Hepatocyte (in vitro differentiated cells): Measurements from ENCODE around the gene MBD3L4. TPM values are rescaled to one million over a fixed set of nuclear protein-coding genes. Genes with fewer than 3 reads are reported as not detected.
"Not testable (repeated sequence)": the region's sequence is repeated elsewhere in the genome, so short reads cannot be mapped to it uniquely, and the experiment has no call there.

Experiments
- DNase-seq: peaks from one replicate; pipeline ENCODE4 v3.0.0-alpha.2; 2016; ENCODE audit warnings: low spot score
- H2AFZ ChIP-seq: fragments of 200-600 bp; sonication (generic); 2 replicates; pipeline ENCODE4 v1.6.0; 2016; ENCODE audit warnings: antibody characterized with exemption, mild to moderate bottlenecking
- H3K27ac ChIP-seq: fragments of 200-600 bp; sonication (generic); 2 replicates; pipeline ENCODE4 v1.5.1; 2016; ENCODE audit warnings: mild to moderate bottlenecking
- H3K27me3 ChIP-seq: fragments of 200-600 bp; sonication (generic); 2 replicates; pipeline ENCODE4 v1.6.1; 2016
- H3K36me3 ChIP-seq: fragments of 200-600 bp; sonication (generic); replicated peaks from 2 replicates; pipeline ENCODE4 v1.5.1; 2016; ENCODE audit warnings: low read depth; ENCODE audit not compliant: insufficient read depth
- H3K4me1 ChIP-seq: fragments of 200-600 bp; sonication (generic); 2 replicates; pipeline ENCODE4 v1.5.1; 2016; ENCODE audit warnings: mild to moderate bottlenecking, moderate library complexity; ENCODE audit not compliant: insufficient read depth
- H3K4me2 ChIP-seq: fragments of 200-600 bp; sonication (generic); 2 replicates; pipeline ENCODE4 v1.6.0; 2016
- H3K4me3 ChIP-seq: fragments of 200-600 bp; sonication (generic); 2 replicates; pipeline ENCODE4 v1.5.1; 2016; ENCODE audit warnings: mild to moderate bottlenecking
- H3K79me2 ChIP-seq: fragments of 200-600 bp; sonication (generic); 2 replicates; pipeline ENCODE4 v1.6.0; 2017; ENCODE audit warnings: mild to moderate bottlenecking
- H3K9me2 ChIP-seq: fragments of 200-600 bp; sonication (generic); replicated peaks from 2 replicates; pipeline ENCODE4 v1.6.0; 2017; ENCODE audit warnings: mild to moderate bottlenecking; ENCODE audit not compliant: insufficient read depth
- H3K9me3 ChIP-seq: fragments of 200-600 bp; sonication (generic); 2 replicates; pipeline ENCODE4 v1.5.1; 2016; ENCODE audit warnings: low read depth, mild to moderate bottlenecking
- H4K20me1 ChIP-seq: fragments of 200-600 bp; sonication (generic); 2 replicates; pipeline ENCODE4 v1.6.0; 2016; ENCODE audit warnings: mild to moderate bottlenecking; ENCODE audit not compliant: insufficient read depth, poor library complexity, severe bottlenecking
- CTCF ChIP-seq: fragments of 200-600 bp; sonication (generic); IDR thresholded peaks from 2 replicates; pipeline ENCODE4 v1.5.1; 2016; ENCODE audit warnings: antibody characterized with exemption, mild to moderate bottlenecking; ENCODE audit not compliant: poor library complexity
- EZH2 ChIP-seq: fragments of 200-600 bp; sonication (generic); IDR thresholded peaks from 2 replicates; pipeline ENCODE4 v1.6.1; 2016; ENCODE audit warnings: antibody characterized with exemption, mild to moderate bottlenecking, borderline replicate concordance
- EZH2phosphoT487 ChIP-seq: fragments of 200-600 bp; sonication (generic); IDR thresholded peaks from one replicate; pipeline ENCODE4 v1.6.1; 2018; ENCODE audit warnings: antibody characterized with exemption, mild to moderate bottlenecking, low read depth, moderate library complexity; ENCODE audit not compliant: unreplicated experiment, severe bottlenecking
- WGBS: methylation state at CpG from one replicate; pipeline ENCODE4 v1.1.6; 2016; ENCODE audit warnings: low lambda C conversion rate; ENCODE audit errors: missing lambda C conversion rate; 5-methylcytosine and 5-hydroxymethylcytosine counted together
- polyA plus RNA-seq: library from polyadenylated mRNA; unstranded; fragments of >200 nt; fragmentation: Nextera tagmentation; extraction: Ambion mirVana; gene quantifications from 2 replicates; pipeline ENCODE4 v1.2.1, GENCODE V29; 2016
- total RNA-seq: library from RNA; depleted of rRNA; stranded (reverse); fragments of >200 nt; gene quantifications from 2 replicates; pipeline ENCODE4 v1.2.3, GENCODE V29; 2014

MBD3L4 gene
- total and polyA plus RNA-seq, 2 experiments from 2014 or later, result not detected

- Histone ChIP-seq H3K27me3 (no peaks in the 10 kb centered on the region), H3K79me2 (peaks cover 14% of the 10 kb centered on the region), H3K4me3 (no peak overlapping the region), H2AFZ (no peak overlapping the region), H3K27ac (no peak overlapping the region), H3K9me3 (peaks cover 7% of the 10 kb centered on the region), H3K4me2 (no peak overlapping the region), H3K4me1 (peaks cover 5% of the 10 kb centered on the region), H3K36me3 (peaks cover 7% of the 10 kb centered on the region), H4K20me1 (no peaks in the 10 kb centered on the region), H3K9me2 (peaks cover 4% of the 10 kb centered on the region)
- TF ChIP-seq CTCF (no peak), EZH2phosphoT487 (no peak), EZH2 (no peak)
- 89% methylated on average over 2 of the region's 2 CpGs for WGBS
- no peak for DNase-seq
These were observed 27.7 kb upstream of the MBD3L4 start for GRCh38 chr19:7067716-7068115.

DNA sequence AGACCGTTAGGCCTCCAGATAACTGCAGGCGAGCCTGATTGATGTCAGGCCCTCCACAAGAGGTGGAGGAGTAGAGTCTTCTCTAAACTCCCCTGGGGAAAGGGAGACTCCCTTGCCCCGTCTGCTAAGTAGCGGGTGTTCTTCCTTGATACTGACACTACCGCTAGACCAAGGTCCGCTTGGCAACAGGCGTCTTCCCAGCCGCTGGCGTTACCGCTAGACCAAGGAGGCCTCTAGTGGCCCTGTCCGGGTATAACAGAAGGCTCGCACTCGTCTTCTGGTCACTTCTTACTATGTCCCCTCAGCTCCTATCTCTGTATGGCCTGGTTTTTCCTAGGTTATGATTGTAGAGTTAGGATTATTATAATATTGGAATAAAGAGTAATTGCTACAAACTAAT, 27.1 kb upstream of the MBD3L4 start:
- H3K9me2 ChIP-seq, H3K4me2 ChIP-seq, H4K20me1 ChIP-seq, H3K4me3 ChIP-seq, H3K27me3 ChIP-seq, H3K9me3 ChIP-seq, H3K4me1 ChIP-seq, H3K27ac ChIP-seq, H2AFZ ChIP-seq, H3K36me3 ChIP-seq: not testable (repeated sequence)
- peaks cover 14% of the 10 kb centered on the region for H3K79me2 ChIP-seq
- WGBS, result 61% methylated on average over 13 of the region's 13 CpGs
- peak; percentile 22 for DNase-seq

- Histone ChIP-seq H3K27ac (no peak overlapping the region), H3K4me3 (no peak overlapping the region), H3K36me3 (no peaks in the 10 kb centered on the region), H3K9me3 (no peaks in the 10 kb centered on the region), H3K4me2 (no peak overlapping the region), H3K9me2 (no peaks in the 10 kb centered on the region), H3K27me3 (no peaks in the 10 kb centered on the region), H4K20me1 (no peaks in the 10 kb centered on the region), H3K79me2 (no peaks in the 10 kb centered on the region), H2AFZ (no peak overlapping the region), H3K4me1 (no peaks in the 10 kb centered on the region)
- 96% methylated on average over 9 of the region's 9 CpGs for WGBS
- no peak for TF ChIP-seq EZH2
- TF ChIP-seq CTCF, result no peak
- TF ChIP-seq EZH2phosphoT487, result no peak
- DNase-seq, result no peak
These were observed 23.9 kb upstream of the MBD3L4 start for GRCh38 chr19:7063764-7064418.

GRCh38 chr19:7063339-7063738, 23.4 kb upstream of the MBD3L4 start:
- TF ChIP-seq EZH2, result no peak
- no peak for TF ChIP-seq EZH2phosphoT487
- no peak for TF ChIP-seq CTCF
- no peak for DNase-seq

DNA sequence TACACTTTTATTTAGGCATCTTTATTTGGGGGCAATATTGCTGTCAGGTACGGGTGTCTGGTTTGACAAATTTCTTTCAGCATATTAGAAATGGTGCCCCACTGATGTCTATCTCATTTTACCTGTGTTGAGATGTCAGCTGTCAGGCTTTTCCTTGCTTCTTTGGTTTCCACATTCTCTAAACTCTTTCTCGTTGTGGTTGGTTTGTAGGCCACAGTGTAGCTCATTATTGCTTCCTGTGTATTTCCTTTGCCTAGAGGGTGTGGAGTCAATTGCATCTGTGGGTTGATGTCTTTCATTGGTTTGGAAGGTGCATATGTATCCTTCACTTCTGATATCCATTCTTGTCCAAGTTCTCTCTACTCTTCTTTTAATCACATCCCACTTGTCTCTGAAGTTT, 20.0 kb upstream of the MBD3L4 start:
- H3K4me3 ChIP-seq, H3K27ac ChIP-seq, H3K27me3 ChIP-seq, H3K4me1 ChIP-seq, DNase-seq, H3K79me2 ChIP-seq, H3K4me2 ChIP-seq, H2AFZ ChIP-seq, H3K36me3 ChIP-seq, H3K9me3 ChIP-seq, H4K20me1 ChIP-seq, H3K9me2 ChIP-seq: not testable (repeated sequence)
- WGBS, result 85% methylated on average over 2 of the region's 2 CpGs

More at GRCh38 chr19:7063339-7063738, 23.4 kb upstream of the MBD3L4 start:
- no peaks in the 10 kb centered on the region for H3K36me3 ChIP-seq
- H3K27ac ChIP-seq, result no peak overlapping the region
- 85% methylated on average over 4 of the region's 4 CpGs for WGBS
- no peaks in the 10 kb centered on the region for H3K9me2 ChIP-seq
- no peaks in the 10 kb centered on the region for H3K4me1 ChIP-seq
- H3K79me2 ChIP-seq, result no peaks in the 10 kb centered on the region
- no peaks in the 10 kb centered on the region for H3K27me3 ChIP-seq
- H3K4me3 ChIP-seq, result no peak overlapping the region
- no peak overlapping the region for H2AFZ ChIP-seq
- H4K20me1 ChIP-seq, result no peaks in the 10 kb centered on the region
- no peak overlapping the region for H3K4me2 ChIP-seq
- H3K9me3 ChIP-seq, result no peaks in the 10 kb centered on the region

GRCh38 chr19:7058576-7058975, 18.6 kb upstream of the MBD3L4 start, which contains the start of gene MBD3L3:
MBD3L3 (minus strand) TSS chr19:7058676; CDS start chr19:7058605, 71 bp downstream.
- not testable (repeated sequence) for H3K9me2 ChIP-seq, H3K9me3 ChIP-seq, H2AFZ ChIP-seq, H3K27me3 ChIP-seq, H3K4me2 ChIP-seq, H3K36me3 ChIP-seq, H4K20me1 ChIP-seq, H3K27ac ChIP-seq, H3K4me1 ChIP-seq, DNase-seq, H3K4me3 ChIP-seq, H3K79me2 ChIP-seq
- WGBS, result no CpG with 5 or more reads among the region's 8 CpGs
